B cell (primary cell): Measurements from ENCODE around the gene LIPC.

Source experiments
- EZH2 ChIP-seq: IDR thresholded peaks from 2 replicates; pipeline ENCODE4 v1.6.1; 2012; ENCODE audit warnings: borderline replicate concordance, low read depth, mild to moderate bottlenecking, moderate library complexity, low read length; ENCODE audit not compliant: insufficient read depth, poor library complexity, severe bottlenecking
- TF ChIP-seq, protein P1 (sequence below): fragments of 200-600 bp; IDR thresholded peaks from one replicate; pipeline ENCODE4 v1.8.0; 2022; ENCODE audit warnings: antibody characterized with exemption, mild to moderate bottlenecking

DNA sequence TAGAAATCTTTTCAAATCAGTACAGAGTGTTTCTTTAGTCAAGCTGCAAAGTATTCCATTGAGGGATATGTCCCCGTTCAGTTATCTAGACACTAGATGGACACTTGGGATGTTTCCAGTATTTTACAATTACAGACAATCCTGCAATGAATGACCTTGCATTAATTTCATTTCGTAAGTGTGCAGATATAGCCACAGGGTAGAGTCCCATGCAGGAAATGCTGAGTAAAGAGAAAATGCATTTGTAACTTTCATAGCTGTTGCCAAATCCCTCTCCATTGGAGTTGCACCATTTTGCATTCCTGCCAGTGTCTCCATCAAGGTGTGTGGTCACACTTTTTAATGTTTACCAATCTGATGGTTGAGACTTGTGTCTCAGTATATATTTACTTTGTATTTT, 92.5 kb downstream of the LIPC start:
- TF ChIP-seq, protein P1, sequence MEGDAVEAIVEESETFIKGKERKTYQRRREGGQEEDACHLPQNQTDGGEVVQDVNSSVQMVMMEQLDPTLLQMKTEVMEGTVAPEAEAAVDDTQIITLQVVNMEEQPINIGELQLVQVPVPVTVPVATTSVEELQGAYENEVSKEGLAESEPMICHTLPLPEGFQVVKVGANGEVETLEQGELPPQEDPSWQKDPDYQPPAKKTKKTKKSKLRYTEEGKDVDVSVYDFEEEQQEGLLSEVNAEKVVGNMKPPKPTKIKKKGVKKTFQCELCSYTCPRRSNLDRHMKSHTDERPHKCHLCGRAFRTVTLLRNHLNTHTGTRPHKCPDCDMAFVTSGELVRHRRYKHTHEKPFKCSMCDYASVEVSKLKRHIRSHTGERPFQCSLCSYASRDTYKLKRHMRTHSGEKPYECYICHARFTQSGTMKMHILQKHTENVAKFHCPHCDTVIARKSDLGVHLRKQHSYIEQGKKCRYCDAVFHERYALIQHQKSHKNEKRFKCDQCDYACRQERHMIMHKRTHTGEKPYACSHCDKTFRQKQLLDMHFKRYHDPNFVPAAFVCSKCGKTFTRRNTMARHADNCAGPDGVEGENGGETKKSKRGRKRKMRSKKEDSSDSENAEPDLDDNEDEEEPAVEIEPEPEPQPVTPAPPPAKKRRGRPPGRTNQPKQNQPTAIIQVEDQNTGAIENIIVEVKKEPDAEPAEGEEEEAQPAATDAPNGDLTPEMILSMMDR = no peak
- no peak for TF ChIP-seq EZH2
